Fibroblast of skin of left quadriceps (primary cell): Measurements from ENCODE around the gene LHFPL2.
A peak's percentile ranks its signal among the peaks of the same experiment; 100 is the strongest.

Experiments
- DNase-seq, 2 experiments: peaks; one replicate each; pipeline ENCODE4 v3.0.0-alpha.2; 2013; ENCODE audit warnings: low read depth in 2 of 2

Gene LHFPL2

DNA sequence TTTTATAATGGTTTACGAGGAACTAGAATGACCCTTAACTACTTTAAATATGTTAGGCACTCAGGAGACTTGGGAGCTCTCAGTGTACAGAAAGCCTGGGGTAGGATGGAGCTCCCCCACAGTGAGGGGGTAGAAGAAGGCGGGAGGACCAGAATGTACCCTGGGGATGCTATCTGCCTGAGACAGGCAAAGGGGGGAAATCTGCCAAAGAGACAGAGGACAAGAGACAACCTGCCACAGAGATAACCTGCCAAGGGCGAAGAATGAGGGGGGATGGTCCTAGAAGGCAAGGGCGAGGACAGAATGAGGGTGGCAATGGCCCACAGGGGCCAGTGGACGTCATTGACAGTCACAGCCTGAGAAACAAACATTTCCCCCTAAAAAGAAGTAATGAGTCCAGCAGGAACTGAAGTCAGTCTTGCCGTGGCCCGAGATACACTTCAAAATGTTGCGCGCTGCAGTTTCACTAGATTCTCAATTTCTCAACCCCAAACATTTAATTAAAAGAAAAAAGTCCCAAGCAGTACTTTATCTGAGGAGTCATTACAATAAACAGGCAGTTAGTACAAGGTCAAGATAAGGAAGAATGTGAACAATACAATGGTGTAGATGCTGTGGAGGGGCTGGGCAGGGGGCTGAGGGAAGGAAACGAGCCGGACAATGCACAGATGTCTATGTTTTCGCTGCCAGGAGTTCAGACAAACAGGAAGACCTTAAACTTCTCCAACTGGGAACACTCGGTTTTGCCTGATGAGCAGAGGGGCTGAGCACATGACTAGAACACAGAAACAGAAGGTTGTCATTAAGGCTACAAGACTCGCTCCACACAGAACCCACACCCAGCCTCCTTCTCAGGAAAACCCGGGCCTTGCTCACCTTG is 125.0 kb downstream of the LHFPL2 start:
- DNase-seq, result no peak

DNA sequence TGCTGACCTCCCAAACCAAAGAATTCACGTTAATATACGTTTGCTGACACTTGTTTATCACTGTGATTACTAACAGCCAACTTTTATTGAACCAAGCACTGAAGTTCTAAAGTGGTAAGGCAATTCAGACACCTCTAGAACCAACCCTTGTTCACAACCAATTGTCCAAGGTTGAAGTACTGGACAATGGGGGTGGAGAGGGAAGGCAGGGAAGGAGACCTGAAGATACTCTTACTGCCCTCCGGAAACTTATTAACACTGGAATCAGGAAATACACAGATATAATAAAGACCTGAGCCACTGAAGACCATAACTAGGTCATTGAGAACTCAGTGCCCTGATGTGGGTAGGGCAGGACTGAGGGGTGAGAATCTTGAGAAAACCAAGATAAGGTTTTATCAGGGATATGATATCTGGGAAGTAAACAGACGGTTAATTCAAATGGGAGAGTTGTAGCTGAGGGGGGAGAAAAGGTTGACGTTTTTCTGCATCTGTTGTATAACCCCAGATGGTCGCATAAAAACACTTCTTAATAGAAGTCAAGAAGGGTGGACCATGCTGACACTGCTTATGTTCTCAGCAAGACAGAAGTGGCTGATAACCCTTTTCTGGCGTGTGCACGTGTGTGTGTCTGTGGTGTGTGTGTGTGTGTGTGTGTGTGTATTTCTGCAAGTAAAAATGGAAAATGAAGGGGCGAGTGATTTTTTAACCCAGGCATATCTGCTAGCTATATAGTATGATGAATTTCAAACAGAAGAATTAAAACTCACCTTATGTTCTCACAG is 125.9 kb downstream of the LHFPL2 start:
- no peak for DNase-seq

DNA sequence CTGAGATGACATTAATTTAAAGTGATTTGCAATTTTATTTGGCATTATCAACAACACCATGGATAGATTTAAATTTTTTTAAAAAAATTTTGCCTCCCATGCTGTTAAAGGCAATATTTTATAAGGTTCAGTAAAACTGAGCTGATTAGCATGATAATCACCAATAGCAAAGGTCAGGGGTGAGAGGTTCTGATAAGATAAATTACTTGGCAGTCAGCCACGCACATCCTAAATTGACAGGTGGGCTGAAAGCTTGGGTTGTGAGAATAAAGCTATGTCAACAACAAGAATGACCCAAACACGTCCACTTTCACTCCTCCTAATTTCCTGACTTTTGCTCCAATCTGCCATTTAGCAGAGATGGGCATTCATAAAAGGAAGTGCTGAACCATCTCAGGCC is 127.1 kb downstream of the LHFPL2 start:
- DNase-seq, result no peak

DNA sequence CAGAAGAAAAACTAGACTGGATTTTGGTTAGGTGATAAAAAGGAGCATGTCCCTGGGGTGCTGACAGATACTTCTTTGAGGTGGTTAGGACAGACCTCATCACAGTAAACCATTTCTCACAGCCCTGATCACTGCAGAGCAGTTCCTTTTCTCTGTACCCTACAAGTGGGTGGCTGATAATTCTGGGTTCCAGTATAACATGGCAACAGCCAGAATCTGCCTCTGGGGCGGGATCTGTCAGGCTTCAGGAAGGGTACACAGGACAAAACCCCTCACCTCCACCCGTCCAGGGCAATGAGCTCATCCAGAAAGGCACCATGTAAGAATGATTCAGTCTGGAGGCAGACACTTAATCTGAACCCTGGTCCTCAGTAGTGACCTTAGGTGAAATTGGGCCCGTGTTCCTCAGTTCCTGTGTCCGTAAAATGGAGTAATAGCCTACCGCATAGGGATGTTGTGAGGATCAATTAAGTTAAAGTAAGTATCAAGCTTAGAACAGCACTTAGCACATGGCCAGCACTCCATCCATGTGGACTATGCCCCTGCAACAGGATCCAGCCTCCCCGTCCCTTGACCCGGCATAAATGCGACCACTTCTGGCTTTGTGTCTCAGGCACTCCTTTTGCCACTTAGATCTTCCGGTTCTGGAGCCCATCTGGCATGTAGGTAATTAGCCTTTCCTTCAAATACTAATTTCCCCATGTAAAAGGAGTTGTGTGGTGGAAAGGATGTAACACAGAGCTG is 129.2 kb downstream of the LHFPL2 start:
- no peak for DNase-seq

DNA sequence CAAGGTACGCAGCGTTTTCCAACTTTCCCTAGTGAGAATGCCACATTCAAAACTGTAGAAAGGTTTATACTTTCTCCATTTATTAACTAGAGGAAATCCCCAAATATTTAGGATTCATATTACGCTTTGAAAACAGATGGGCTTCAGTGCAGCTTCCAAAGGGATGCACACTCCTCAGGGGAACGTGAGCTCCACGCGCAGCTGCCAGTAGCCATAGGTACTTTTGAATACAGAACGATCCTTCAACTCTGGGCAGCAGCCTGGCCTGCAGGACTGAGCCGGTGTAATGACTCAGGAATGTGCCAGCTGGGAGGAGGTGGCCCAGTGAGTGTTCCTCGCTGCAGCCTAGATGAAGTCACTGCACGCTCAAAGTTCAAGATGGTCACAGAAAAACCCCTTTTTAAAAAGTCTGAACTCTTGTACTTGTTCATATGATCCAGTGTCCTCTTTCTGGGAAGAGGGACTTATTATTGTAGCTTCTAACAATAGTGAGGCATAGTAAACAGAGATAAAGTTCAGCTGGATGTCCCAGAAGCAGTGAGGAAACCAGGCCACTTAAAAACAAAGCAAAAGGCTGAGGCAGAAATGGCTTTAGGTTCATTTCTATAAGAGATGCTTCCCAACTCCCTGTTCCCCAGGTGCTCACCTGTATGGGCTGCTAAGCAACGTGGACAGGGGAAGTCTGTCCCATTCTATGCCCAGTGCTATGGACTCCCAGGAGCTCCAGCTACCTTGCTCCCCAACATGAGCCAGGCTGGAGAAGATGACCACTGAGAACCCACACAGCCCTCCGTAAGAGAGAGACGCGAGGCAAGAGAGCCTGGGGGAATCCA is 130.0 kb downstream of the LHFPL2 start:
- no peak for DNase-seq

DNA sequence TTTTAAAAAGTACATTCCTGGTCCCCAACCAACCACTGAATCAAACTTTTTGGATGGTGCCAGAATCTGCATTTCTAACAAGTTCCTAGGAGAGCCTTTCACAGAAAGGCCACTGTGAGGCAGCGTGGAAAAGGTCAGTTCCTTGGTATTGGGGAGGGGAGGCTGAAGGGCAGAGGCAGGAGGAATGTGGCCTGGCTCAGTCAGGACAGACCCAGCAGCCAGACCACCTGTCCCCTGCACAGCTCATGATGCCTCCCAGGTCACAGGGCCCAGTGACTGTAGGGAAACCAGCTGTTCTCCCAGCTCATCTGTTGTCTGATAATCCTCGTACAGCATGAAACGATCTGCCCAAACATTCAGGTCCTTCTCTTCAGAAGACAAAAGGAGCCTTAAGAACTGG is 132.9 kb downstream of the LHFPL2 start:
- no peak for DNase-seq

DNA sequence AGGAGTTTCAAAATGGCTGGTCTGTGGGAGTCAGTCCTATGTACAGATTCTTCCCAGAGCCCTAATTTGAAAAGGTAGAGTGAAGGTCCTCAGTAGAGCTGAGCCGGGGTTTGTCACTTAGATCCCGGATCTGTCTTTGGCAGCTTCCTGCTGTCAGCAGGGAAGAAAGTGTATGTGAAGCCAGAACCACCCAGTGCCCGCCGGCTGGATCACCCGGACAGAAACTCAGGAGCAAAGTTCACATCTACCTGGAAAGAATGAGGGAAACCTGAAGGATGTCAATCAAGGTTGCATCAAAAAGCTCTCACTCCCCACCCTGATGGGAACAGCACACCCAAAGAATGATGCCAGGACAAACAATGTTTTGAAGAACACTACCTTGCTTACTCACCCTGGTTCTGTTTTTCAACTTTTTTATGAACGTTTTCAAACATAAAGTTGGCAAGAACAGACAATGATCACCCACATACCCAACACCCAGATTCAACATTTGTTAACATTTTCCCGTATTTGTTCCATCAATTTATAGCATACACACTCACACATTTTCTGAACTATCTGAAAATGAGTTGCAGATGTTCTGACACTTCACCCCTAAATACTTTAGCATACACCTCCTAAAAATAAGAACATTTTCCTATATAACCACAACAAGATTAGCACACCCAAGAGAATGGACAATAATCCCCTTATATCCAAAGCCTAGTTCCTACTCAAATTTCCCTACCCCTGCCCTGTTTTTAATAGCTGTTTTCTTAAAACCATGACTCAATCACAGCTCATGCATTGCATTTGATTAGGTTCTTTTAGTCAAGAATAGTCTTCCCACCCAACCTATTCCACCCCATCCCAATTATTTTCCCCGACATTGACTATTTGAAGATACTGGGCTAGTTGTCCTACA is 133.9 kb downstream of the LHFPL2 start:
- DNase-seq, result peak in 1 of 2 experiments; percentile 53

DNA sequence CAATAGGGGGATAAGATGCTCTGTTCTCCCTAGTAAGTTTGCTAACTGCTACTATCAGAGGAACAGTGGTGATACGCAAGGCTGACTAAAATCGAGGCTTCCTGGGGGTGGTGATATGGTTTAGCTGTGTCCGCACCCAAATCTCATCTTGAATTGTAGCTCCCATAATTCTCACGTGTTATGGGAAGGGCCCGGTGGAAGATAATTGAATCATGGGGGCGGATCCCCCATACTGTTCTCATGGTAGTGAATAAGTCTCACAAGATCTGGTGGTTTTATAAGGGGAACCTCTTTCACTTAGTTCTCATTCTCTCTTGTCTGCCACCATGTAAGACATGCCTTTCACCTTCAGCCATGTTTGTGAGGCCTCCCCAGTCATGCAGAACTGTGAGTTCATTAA is 135.1 kb downstream of the LHFPL2 start:
- no peak for DNase-seq

DNA sequence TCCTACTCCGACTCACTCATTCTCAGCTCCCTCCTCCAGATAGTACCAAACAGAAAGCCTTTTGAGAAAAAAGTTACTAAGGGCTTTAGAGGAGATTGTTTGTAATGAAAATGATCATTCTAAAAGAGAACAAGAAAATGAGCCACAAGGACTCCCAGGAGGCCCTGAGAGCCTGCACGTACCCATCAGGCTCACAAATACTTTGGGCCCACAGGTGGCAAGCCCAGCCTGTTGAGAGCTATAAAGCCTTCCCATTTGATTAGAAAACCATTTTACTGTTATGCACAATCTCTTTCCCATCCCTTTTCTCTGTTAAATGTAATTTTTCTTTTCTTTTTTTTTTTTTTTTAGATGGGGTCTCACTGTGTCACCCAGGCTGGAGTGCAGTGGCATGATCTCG is 136.1 kb downstream of the LHFPL2 start:
- no peak for DNase-seq

DNA sequence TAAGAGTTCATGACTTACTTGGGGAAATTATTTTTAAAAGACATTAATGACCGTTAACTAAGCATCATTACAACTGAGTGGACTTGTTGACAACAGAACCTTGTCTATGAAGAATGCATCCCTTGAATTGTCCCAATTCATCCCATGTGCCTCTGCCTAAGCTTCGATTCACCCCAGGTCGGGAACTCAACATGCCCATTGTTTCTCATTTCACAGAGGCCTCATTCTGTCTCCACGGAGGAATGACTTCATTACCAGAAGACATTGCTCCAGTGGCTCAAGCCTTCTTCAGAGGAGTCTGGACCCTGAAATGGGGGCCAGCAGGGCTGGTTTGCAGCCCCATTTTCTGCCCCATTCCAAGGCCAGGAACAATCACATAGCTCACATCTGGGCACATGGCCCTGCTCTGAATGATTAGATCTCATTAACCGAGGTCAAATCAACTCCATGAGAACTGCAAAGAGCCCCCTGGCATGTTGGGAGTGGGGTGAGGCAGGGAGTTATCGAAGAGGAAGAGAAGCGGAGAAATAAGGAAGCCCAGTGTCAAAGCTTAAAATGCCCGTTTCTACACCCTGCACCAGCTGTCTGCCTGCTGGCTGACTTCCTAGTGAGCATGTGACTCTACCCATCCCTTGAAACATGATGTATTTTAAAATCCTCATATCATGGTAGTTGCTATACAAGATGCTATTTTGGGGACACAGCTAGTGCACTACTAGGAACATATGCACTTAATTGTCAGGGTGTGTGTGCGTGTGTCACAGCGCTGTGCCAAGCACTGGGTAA is 137.3 kb downstream of the LHFPL2 start:
- DNase-seq, result no peak

DNA sequence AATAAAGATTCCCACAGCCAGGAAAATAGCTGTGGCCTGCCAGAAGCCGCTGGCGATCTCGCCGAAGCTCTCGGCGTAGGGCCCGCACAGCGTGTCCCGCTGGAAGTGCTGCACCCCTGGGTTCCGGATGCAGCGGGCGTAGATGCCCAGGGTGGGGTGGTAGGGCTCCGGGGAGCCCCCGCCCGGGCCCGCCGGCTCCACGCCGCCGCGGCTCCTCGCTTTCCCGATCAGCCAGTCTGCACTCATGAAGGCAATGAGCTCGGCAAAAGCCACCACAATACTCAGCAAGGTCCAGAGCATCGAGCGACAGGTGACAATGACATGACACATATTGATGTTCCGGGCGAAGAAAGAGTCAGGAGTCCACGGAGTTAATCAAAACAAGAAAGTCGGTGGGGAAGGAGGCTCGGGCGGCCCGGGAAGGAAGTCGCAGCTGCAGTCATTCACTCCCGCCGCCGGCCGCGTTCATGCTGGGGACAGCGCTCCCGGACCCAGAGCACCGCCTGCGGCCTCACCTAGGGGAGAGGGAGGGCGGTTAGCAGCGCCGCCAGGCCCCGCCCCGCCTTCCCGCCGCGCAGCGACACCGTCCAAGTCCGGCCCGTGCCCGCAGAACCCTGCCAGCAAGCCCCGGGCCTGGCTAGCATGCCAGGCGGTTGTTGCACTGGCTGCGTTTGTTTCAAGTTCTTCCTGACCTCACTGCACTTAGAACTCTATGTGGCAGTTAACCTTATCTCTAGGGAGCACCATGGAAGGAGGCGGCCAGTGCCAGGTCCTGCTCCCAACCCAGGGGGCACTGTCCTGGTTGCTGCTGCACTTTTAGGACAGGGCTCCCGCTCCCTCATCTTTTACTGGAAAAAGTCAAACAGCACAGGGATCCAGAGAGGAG is 138.4 kb downstream of the LHFPL2 start:
- DNase-seq, result no peak

DNA sequence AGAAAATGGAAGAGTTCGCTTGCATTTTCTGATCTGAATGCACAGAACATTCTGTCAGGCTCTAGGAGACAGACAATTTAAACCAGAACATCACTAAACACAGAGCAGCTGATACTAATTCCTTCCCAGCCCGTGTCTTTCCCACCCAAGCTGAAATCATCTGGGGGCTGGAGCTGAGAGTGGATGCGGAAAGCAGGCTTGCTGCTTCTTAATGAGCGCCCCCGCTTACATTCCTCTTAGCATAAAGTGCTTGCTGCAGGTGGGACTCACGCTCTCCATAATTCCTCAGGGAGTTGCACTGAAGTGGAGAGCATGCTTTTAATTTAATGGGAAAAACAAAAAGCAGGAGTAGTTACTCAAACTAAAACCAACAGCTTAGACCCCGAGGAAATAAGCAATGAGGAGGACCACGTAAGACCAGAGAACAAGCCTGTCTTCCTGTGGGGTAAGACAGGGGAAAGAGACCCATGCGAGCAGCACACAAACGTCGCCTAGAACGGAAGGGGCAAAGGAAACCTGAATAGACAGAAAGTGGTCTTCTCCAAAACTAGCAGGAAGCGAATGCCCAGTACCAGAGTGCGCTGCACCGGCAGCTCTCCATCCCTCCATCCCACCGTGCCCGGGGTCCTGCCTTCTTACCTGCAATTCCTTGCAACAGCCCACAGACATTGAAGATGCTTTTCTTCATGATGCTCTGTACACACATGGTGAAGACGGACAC is 139.3 kb downstream of the LHFPL2 start:
- DNase-seq, result no peak

DNA sequence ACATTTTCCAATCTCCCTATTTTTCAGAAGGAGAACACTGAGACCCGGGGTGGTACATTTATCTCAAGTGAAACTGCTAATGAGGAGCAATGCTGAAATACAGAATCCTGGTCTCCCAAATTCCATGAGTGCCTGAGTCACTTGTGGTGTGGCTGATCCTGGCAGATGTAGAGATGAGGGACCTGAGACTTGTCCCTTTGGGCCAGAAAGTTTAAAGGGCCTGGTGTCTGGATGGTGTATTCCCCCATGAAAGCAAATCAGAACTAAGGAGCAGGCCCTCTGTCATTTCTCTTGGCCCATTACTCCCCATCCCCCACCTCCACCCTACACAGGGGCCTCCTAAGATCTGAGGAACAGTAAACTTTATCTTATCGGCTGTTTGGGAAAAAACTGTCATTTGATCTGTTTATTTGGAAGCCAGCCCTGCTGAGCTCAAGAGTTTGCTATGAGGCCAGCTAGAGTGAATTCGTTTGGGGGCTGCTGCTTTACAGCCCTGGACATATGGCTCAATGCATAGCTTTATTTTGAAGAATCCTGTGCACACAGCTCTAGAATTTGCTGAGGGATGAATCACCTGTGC is 140.3 kb downstream of the LHFPL2 start:
- DNase-seq, result no peak

DNA sequence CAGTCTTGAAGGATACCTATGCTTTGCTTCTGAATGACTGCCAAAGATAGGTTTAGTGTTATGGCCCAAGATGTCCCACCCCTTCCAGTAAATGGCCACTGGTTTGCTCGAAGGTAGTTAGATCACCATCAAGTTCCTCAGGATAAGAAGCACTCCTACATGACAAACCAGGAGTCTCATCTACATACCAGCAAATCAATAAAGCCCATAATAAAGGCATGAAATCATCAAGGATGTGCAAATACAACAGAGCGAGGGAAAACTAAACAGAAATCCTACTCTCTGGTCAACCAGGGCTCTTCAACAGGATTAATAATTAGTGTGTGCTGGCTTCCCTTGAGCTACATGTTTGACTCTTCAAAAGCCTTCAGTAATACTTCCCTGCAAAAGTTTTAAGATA is 141.0 kb downstream of the LHFPL2 start:
- DNase-seq, result no peak

DNA sequence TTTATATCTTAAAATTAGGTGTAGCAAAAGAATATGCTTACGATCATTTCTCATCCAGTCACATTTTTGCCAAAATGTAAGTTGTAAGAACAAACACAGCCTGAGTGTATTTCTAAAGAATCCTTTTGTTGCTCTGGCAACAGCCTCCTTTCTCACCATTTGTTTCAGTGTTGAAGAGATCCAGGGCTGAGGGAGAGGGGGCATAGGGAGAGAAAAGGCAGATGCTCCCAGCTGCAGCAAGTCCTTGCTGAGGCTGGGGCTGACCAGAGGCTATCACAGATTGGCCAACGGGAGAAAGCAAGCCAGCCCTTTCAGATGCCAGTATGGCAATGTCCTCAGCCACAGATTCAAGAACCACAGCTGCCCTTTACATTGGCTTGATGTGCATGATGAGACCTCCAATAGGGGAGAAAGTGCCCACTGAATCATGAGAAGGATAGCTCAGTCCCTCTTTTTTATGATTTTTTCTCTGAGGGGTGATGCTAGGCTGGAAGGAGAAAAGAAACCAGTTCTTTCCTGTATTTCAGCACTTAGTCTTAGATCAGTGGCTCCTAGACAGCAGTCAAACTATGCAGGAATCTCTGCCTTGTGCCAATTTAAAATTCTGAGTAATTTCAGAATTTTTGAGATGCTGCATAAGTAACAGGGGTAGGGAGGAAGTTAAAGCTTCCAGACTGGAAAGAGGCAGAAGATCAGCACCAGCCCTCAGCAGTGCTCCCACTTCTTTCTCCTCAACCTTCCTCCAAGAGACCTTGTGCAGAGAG is 142.1 kb downstream of the LHFPL2 start:
- no peak for DNase-seq

DNA sequence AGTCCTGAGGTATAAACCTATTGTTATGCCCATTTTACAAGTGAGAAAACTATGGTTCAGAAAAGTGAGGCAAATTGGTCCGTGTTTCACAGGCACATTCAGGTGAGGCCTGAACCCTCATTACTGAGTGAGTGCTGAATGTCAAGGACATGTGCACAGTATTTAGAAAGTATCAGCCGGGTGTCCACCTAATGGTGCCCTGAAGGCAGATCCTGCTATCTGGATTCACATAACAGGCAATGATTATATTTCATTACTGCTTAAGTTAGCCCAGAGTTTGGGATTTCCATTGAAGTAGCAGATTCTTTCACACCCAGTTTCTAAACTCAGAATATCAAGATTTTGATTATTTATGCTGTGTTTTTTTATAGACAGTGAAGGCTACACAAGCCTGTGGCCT is 142.7 kb downstream of the LHFPL2 start:
- DNase-seq, result no peak
